Fibroblast of gingiva (primary cell): ENCODE measurements around the gene WAC.

Source experiments
- DNase-seq: peaks from one replicate; pipeline ENCODE4 v3.0.0-alpha.2; 2011; ENCODE audit warnings: low read depth

WAC gene

GRCh38 chr10:28530751-28531150 is 2.2 kb upstream of the WAC start:
- no peak for DNase-seq

- no peak for DNase-seq
These were observed 257 bp downstream of the WAC start for GRCh38 chr10:28533186-28533564.

DNA sequence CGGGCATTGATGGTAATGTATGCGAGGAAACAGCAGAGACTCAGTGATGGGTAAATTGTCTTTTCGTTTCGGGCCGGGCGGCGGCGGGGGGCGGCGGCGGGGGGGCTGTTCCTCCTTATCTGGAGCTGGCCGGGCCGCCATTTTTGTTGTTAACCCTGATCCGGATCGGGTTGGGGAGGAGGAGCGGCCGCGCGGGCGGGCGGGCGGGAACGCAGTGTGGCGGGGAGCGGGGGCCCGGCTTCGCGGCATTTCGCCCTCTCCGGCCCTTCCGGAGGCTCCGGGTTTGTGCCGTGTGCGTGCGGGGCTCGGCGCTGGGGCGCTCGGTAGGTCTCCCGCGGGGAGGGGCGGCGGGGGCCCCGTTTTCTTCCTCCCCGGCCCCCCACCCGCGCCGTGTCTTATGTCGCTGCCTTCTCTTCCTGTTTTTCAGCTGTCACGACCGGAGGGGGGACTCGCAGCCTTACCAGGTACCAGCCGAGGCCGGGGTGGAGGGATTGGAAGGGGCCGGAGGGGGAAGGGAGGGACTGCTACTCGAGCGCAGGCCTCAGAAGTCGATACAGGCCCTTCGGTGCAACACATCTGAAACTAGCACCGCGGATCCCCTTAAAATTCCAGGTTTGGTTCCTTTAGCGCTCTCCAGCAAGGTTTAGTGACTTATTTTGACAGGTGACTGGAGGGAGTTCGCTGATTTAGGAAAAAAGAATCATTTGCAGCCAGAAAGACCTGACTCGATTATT is 820 bp downstream of the WAC start:
- DNase-seq: peak; percentile 36

DNA sequence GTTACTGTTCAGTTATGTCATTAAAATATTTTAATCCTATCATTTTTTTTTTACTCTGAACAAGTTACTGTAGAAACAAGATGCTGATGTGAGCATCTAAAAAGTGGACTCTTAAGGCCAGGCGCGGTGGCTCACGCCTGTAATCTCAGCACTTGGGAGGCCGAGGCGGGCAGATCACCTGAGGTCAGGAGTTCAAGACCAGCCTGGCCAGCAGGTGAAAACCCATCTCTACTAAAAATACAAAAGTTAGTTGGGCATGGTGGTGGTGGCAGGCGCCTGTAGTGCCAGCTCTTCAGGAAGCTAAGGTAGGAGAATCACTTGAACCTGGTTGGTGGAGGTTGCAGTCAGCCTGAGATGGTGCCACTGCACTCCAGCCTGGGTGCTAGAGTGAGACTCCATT is 2.9 kb downstream of the WAC start:
- no peak for DNase-seq

- DNase-seq: no peak
These were observed 5.7 kb downstream of the WAC start for GRCh38 chr10:28538595-28538994.

GRCh38 chr10:28540145-28540544 is 7.2 kb downstream of the WAC start:
- DNase-seq: no peak

DNA sequence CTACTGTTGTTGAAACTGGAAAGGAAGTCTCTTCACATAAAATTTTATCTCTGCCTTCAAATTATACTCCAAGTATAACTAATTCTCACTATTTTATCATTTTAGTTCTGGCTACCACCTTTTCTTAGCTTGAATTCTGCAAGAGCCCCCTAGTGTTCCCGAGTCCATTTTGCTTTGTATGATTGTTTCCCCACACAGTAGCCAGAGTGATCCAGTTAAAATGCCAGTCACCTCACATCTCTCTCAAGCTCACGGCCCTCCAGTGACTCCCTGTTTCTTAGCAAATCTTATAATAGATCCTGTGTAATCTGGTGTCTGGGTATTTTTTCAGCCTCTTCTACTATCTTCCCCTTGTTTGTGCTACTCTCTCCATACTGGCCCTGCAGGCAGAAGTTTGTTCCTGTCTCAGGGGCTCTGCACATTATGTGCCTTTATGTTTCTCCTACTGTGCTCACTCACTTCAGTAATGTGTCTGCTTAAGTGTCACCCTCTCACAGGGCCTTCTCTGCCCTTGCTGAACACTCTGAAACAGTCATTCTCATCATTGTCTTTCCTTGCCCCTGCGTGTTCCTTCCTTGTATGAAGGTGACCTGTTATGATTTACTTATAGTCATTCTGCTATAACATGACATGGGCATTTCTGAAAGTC is 8.9 kb downstream of the WAC start:
- no peak for DNase-seq

DNA sequence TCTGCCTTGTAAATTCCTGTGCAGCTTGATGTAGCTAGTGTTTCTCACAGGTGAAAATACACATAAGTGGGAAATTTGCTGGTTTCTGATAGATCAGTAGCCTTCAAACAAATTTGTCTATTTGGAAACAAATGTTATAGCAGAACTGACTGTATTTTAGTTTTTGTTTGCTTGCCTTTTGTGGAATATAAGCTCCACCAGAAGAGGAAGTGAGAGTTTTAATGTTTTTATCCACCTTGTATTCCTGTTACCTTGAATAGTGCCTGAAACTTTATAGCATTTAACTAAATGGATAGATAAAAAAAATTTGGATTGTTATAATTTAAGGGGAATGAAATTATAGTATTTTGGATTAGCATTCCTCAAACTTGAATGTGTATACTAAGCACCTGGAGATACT is 9.8 kb downstream of the WAC start:
- DNase-seq: no peak

- no peak for DNase-seq
These were observed 11.1 kb downstream of the WAC start for GRCh38 chr10:28544058-28544457.

GRCh38 chr10:28545967-28546644 is 13.2 kb downstream of the WAC start:
- DNase-seq: no peak

DNA sequence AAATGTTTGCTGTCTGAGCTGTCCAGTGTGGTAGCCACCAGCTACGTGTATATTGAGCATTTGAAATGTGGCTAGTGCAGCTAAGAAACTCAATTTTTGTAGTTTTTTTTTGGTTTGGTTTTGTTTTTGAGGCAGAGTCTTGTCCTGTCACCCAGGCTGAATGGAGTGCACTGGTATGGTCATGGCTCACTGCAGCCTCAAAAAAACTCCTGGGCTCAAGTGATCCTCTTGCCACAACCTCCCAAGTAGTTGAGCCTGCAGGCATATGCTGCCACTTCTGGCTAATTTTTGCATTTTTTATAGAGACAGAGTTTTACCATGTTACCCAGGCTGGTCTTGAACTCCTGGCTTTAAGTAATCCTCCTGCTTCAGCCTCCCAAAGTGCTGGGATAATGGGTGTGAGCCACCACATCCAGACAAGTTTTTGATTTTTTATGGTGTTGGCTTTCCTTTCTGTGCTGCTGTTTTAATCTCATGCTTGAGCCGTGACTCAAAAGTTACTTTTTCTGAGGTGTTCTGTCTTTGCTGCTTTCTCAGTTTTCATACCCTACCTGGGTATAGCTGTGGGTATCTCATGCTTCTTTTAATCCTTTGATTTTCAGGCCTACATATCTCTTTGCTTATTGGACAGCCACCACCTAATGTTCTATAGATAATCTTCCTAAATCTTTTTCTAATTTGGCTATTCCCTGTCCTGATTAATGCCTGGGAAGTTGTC is 16.0 kb downstream of the WAC start:
- no peak for DNase-seq

GRCh38 chr10:28551086-28551485 is 18.2 kb downstream of the WAC start:
- no peak for DNase-seq

DNA sequence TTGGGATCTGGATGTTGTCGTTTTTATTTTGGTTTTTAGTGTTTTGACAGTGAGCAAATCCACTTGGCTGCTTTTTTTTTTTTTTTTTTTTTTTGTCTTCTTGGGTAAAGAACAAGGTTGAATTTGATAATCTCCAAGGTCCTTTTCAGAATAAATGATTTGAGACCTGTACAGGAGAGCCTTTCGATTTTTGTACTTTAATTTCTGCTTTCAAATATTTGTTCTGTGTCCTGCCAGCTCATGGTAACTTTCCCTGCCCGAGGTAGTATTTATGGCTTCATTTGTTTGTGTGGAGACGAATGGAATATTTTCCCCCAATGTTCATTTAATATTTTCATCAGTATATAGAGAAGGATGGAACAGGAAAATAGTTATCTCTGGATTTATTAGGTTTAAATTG is 19.9 kb downstream of the WAC start:
- no peak for DNase-seq

DNA sequence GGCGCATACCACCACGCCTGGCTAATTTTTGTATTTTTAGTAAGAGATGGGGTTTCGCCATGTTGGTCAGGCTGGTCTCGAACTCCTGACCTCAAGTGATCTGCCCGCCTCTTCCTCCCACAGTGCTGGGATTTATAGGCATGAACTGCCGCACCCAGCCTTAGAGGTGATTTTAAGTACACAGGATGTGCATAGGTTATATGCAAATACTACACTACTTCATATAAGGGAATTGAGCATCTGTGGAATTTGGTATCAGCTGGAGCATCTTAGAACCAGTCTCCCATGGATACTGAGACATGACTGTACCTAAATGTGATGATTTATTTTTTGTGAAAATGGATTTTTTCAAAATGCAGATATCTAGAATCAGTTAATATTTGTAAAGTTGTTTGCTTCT is 21.1 kb downstream of the WAC start:
- no peak for DNase-seq

GRCh38 chr10:28554952-28555351 is 22.0 kb downstream of the WAC start:
- DNase-seq: no peak

DNA sequence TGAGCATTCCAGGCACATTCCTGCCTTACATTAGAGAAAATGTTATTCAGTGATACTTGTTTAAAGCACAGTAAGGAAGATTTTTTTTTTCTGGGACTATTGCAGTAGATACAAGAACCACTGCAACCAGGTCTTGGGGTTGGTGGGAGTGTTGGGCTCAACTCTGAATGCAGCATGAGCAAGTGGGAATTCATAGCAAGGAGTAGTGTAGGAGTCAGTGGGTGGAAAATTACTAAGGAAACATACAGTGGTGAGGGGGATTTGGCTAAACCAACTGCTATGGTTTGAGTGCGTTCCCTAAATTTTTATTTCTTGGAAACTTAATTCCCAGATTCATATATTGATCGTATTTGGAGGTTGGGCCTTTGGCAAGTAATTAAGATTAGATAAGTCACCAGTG is 22.4 kb downstream of the WAC start:
- DNase-seq: no peak

DNA sequence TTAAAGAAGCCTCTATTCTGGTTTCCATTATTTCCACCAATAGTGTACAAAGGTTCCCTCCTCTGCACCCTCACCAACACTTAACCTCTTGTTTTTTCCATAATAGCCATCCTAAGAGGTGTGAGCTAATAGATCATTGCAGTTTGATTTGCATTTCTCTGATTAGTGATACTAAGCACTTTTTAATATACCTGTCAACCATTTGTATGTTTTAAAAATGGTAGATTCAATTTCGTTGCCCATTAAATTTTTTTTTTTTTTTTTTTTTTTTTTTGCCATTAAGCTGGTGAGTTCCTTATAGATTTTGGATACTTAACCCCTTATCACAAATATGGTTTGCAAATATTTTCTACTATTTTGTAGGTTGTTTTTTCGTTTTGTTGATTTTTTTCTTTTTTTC is 23.2 kb downstream of the WAC start:
- no peak for DNase-seq

DNA sequence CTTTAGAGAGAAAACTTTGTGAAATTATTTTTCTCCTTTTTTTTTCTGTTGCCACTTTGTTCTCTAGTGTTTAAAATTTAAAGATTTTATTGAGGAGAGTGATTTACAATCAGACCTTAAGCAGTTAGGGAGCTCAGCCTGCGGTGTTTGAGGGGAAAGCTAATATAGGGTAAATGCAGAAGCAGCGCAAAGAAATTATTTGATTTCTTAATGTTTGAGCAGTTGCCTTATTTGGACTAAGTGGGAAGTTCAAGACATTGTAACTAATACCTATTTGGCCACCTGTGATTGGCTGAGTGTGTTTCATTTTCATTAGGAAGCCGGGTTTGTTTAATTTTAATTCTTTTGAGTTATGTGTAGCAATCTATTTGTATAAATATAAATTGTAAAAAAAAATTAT is 25.3 kb downstream of the WAC start:
- DNase-seq: no peak

DNA sequence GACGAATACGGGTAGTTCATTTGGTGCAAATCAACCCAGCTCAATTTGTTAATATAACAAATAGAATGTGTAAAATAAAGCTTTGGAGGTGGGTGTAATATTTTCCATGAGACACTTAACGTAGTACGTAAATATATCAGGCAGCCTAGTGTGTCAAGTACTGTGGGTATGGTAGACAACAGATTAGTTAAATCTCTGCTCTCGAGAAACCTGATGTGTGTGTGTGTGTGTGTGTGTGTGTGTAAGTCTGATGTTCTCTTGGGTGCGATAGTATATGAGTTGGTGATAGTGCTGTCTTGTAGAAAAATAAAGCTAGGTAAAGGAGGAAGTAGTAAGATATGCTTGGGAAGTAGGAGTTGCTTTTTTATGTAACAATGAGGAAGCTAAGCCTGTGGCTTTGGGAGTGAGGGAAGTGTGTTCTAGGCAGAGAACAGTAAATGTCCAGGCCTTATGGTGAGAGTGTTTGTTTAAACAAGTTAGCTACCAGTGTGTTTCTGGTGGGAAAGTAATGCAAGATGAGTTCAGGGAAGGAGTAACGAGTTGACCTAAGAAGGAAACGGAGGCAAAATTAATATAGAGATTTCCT is 26.1 kb downstream of the WAC start:
- no peak for DNase-seq

DNA sequence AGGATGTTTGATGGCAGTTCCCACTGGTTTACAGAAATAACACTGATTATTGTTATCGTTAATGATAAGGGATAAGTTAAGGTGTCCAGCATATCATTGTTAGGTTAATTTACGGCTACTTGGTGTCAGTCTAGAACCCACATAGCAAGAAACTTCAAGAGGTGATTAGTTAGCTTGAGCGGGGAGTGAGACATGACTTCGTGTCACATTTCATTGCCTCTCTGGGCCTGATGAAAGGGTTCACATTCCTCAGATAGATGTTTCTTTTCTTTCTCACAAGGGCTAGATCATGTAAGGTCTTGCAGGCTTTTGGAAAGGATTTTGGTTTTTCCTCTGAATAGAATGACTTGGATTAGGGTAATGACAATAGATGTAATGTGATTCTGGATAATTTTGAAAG is 26.7 kb downstream of the WAC start:
- no peak for DNase-seq

DNA sequence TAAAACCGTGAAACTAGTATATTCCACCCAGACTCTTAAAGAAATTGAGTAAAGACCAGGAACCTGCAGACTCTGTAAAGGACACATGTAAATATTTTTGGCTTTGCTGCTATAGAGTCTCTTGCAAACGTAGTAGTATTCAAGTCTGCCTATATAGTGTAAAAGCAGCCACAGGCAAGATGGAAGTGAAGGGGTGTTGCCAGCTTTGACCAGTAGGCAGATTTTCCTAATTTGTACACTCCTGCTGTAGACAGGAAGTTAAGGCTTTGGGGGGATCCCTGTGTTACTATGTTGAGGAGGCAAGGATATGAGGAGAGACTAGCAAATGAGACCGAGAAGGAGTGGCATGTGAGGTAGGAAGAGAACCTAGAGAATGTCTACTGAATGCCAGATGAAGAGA is 27.7 kb downstream of the WAC start:
- DNase-seq: no peak

DNA sequence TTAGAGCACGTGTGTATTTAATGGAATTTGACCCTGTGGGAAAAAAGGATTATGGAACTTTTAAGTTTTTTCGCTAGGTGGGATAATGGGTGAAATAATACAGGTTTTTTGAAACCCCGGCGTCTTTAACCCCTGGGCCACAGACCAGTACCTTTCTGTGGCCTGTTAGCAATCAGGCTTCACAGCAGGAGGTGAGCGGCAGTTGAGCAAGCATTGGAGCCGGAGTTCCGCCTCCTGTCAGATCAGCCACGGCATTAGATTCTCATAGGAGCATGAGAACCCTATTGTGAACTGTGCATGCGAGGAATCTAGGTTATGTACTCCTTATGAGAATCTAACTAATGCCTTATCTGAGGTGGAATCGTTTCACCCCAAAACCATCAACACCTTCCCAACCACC is 28.6 kb downstream of the WAC start:
- no peak for DNase-seq

DNA sequence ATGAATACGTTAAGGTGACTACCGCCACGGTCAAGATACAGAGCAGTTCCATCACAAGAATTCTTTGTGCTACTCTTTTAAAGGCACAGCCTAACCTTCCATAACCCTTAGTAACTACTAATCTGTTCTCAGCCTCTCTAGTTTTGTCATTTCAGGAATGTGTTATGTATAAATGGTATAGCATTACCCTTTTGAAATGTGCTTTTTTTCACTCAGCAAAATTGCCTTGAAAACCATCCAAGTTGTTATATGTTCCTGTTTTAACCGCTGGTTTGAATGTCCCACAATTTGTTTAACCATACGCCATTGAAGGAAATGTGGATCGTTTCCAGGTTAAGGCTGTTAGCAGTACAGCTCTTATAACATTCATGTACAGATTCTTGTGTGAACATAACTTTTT is 32.0 kb downstream of the WAC start:
- DNase-seq: peak; percentile 28
